ENCODE measurements around the gene DNM3.
A peak's percentile ranks its signal among the peaks of the same experiment; 100 is the strongest.
"Not testable (repeated sequence)": the region's sequence is repeated elsewhere in the genome, so short reads cannot be mapped to it uniquely, and the experiment has no call there.

DNM3 gene

GRCh38 chr1:172276120-172276818, 435.0 kb downstream of the DNM3 start:
- no peak for DNase-seq (ENCODE audit: low read depth, low spot score)

GRCh38 chr1:172277275-172277674, 436.0 kb downstream of the DNM3 start:
- DNase-seq (ENCODE audit: low read depth, low spot score), result no peak

GRCh38 chr1:172277989-172278388, 436.7 kb downstream of the DNM3 start:
- DNase-seq (ENCODE audit: low read depth, low spot score), result no peak

- DNase-seq (ENCODE audit: low read depth, low spot score), result peak; percentile 10
Observed at GRCh38 chr1:172278478-172278877, 437.2 kb downstream of the DNM3 start.

- DNase-seq (ENCODE audit: low read depth, low spot score), result no peak
Observed at GRCh38 chr1:172279939-172280636, 438.8 kb downstream of the DNM3 start.

- DNase-seq (ENCODE audit: low read depth, low spot score), result no peak
Observed at GRCh38 chr1:172283766-172284165, 442.5 kb downstream of the DNM3 start.

GRCh38 chr1:172286629-172287076, 445.4 kb downstream of the DNM3 start:
- DNase-seq (ENCODE audit: low read depth, low spot score), result peak; percentile 10

- DNase-seq (ENCODE audit: low read depth, low spot score), result no peak
Observed at GRCh38 chr1:172287208-172287607, 445.9 kb downstream of the DNM3 start.

GRCh38 chr1:172288581-172288980, 447.3 kb downstream of the DNM3 start:
- DNase-seq (ENCODE audit: low read depth, low spot score), result no peak

- DNase-seq (ENCODE audit: low read depth, low spot score), result no peak
Observed at GRCh38 chr1:172289448-172289847, 448.1 kb downstream of the DNM3 start.

- no peak for DNase-seq (ENCODE audit: low read depth, low spot score)
Observed at GRCh38 chr1:172292840-172293239, 451.5 kb downstream of the DNM3 start.

- no peak for DNase-seq (ENCODE audit: low read depth, low spot score)
Observed at GRCh38 chr1:172293429-172293828, 452.1 kb downstream of the DNM3 start.

- no peak for DNase-seq (ENCODE audit: low read depth, low spot score)
Observed at GRCh38 chr1:172298141-172298540, 456.8 kb downstream of the DNM3 start.

- no peak for DNase-seq (ENCODE audit: low read depth, low spot score)
Observed at GRCh38 chr1:172298911-172299310, 457.6 kb downstream of the DNM3 start.

- DNase-seq (ENCODE audit: low read depth, low spot score), result no peak
Observed at GRCh38 chr1:172299515-172299914, 458.2 kb downstream of the DNM3 start.

GRCh38 chr1:172307508-172307907, 466.2 kb downstream of the DNM3 start:
- DNase-seq (ENCODE audit: low read depth, low spot score), result not testable (repeated sequence)

GRCh38 chr1:172308142-172308541, 466.8 kb downstream of the DNM3 start:
- DNase-seq (ENCODE audit: low read depth, low spot score), result no peak

- no peak for DNase-seq (ENCODE audit: low read depth, low spot score)
Observed at GRCh38 chr1:172308577-172308976, 467.3 kb downstream of the DNM3 start.

GRCh38 chr1:172320733-172321132, 479.4 kb downstream of the DNM3 start:
- DNase-seq (ENCODE audit: low read depth, low spot score), result no peak

GRCh38 chr1:172321451-172321850, 480.2 kb downstream of the DNM3 start:
- DNase-seq (ENCODE audit: low read depth, low spot score), result no peak

- DNase-seq (ENCODE audit: low read depth, low spot score), result no peak
Observed at GRCh38 chr1:172322219-172323061, 481.1 kb downstream of the DNM3 start.

- DNase-seq (ENCODE audit: low read depth, low spot score), result no peak
Observed at GRCh38 chr1:172323686-172324085, 482.4 kb downstream of the DNM3 start.
